Endothelial cell of umbilical vein (primary cell): ENCODE data around the gene RPL4. TPM values are rescaled to one million over a fixed set of nuclear protein-coding genes. Genes with fewer than 3 reads are reported as not detected.
"Not testable (repeated sequence)": the region's sequence is repeated elsewhere in the genome, so short reads cannot be mapped to it uniquely, and the experiment has no call there.

ENCODE experiments used
- BruUV-seq: library from RNA; stranded (reverse); fragments of 400-500 nt; replicated peaks from 2 replicates; lab custom pipeline; 2021; lab: Mats Ljungman, UMichigan
- CTCF ChIA-PET: fragments of 300-600, 350-600 bp; sonication (Branson Sonifier 250); formaldehyde crosslinking; loops from one replicate; lab custom pipeline; 2021; ENCODE audit warnings: antibody characterized with exemption, inconsistent platforms; lab: Charles Lee
- POLR2A ChIA-PET: fragments of 300-600, 350-600 bp; sonication (Branson Sonifier 250); formaldehyde crosslinking; loops from one replicate; lab custom pipeline; 2021; ENCODE audit warnings: antibody characterized with exemption, inconsistent platforms; lab: Charles Lee
- DNase-seq: peaks from one replicate; pipeline ENCODE4 v3.0.0-alpha.2; 2011; ENCODE audit warnings: low read depth, low spot score
- FAIRE-seq: peaks from 2 replicates; lab custom pipeline; 2011; peaks lifted over from hg19 to GRCh38; lab: Jason Lieb, UNC
- H2AFZ ChIP-seq: 2 replicates; pipeline ENCODE4 v1.6.0; 2012; ENCODE audit warnings: low read depth, low read length, control low read depth, inconsistent platforms
- H3K27ac ChIP-seq: 2 replicates; pipeline ENCODE4 v1.5.1; 2011; ENCODE audit warnings: low read depth, mild to moderate bottlenecking, control low read depth, low read length, moderate library complexity; ENCODE audit not compliant: insufficient read depth
- H3K27me3 ChIP-seq, 2 experiments: 2 replicates each; pipeline versions ENCODE4 v1.6.0 to v1.6.1; 2011; ENCODE audit warnings: low read length in 2 of 2, mixed read lengths in 1 of 2; ENCODE audit not compliant: control insufficient read depth in 2 of 2, insufficient read depth in 2 of 2
- H3K36me3 ChIP-seq, 2 experiments: 2 replicates in 1 of 2; 3 replicates in 1 of 2; pipeline ENCODE4 v1.5.1; 2011; ENCODE audit warnings: low read length in 2 of 2, mild to moderate bottlenecking in 1 of 2, moderate library complexity in 1 of 2; ENCODE audit not compliant: control insufficient read depth in 2 of 2, insufficient read depth in 2 of 2; ENCODE audit errors: extremely low read depth in 1 of 2
- H3K4me1 ChIP-seq: 3 replicates; pipeline ENCODE4 v1.5.1; 2011; ENCODE audit warnings: mild to moderate bottlenecking, low read length; ENCODE audit not compliant: control insufficient read depth, insufficient read depth; ENCODE audit errors: extremely low read depth
- H3K4me2 ChIP-seq: 2 replicates; pipeline ENCODE4 v1.6.1; 2011; ENCODE audit warnings: low read length, control low read depth, mixed read lengths; ENCODE audit not compliant: insufficient read depth
- H3K4me3 ChIP-seq, 3 experiments: fragments of 200-600 bp in 1 of 3; sonication (generic), shearing (Covaris generic) in 1 of 3; replicated peaks in 1 of 3; 2 replicates each; pipeline ENCODE4 v1.5.1; 2011 to 2016; ENCODE audit warnings: control low read depth in 3 of 3, low read length in 3 of 3, mild to moderate bottlenecking in 2 of 3, inconsistent platforms in 1 of 3, low read depth in 1 of 3, moderate library complexity in 1 of 3; ENCODE audit not compliant: insufficient read depth in 1 of 3
- H3K79me2 ChIP-seq: 2 replicates; pipeline ENCODE4 v1.6.0; 2012; ENCODE audit warnings: low read length, inconsistent platforms; ENCODE audit not compliant: control insufficient read depth, insufficient read depth
- H3K9ac ChIP-seq: replicated peaks from 2 replicates; pipeline ENCODE3; 2011; ENCODE audit warnings: low read length, control low read depth; ENCODE audit not compliant: insufficient read depth; ENCODE audit errors: extremely low read depth
- H3K9me1 ChIP-seq: replicated peaks from 3 replicates; pipeline ENCODE4 v1.6.0; 2011; ENCODE audit warnings: mild to moderate bottlenecking, low read length; ENCODE audit not compliant: control insufficient read depth, insufficient read depth; ENCODE audit errors: extremely low read depth
- H3K9me3 ChIP-seq: replicated peaks from 2 replicates; pipeline ENCODE4 v1.5.1; 2012; ENCODE audit warnings: low read length, inconsistent platforms; ENCODE audit not compliant: control insufficient read depth, insufficient read depth
- H4K20me1 ChIP-seq: replicated peaks from 2 replicates; pipeline ENCODE3; 2011; ENCODE audit warnings: mild to moderate bottlenecking, low read length; ENCODE audit not compliant: control insufficient read depth, insufficient read depth; ENCODE audit errors: extremely low read depth
- FOS ChIP-seq: IDR thresholded peaks from 2 replicates; pipeline ENCODE4 v1.6.1; 2011; ENCODE audit warnings: mild to moderate bottlenecking, low read length, moderate library complexity, borderline replicate concordance; ENCODE audit not compliant: insufficient read depth
- GATA2 ChIP-seq: IDR thresholded peaks from 2 replicates; pipeline ENCODE4 v1.7.0; 2011; ENCODE audit warnings: low read depth, mild to moderate bottlenecking, moderate library complexity, mixed read lengths, low read length; ENCODE audit not compliant: insufficient read length, insufficient read depth
- JUN ChIP-seq: IDR thresholded peaks from 2 replicates; pipeline ENCODE4 v1.6.1; 2011; ENCODE audit warnings: borderline replicate concordance, low read depth; ENCODE audit not compliant: insufficient read length, insufficient read depth
- MYC ChIP-seq: IDR thresholded peaks from one replicate; pipeline ENCODE4 v1.6.1; 2011; ENCODE audit warnings: mild to moderate bottlenecking, low read depth, low read length
- POLR2A ChIP-seq: IDR thresholded peaks from 2 replicates; pipeline ENCODE4 v1.6.1; 2012; ENCODE audit warnings: low read depth, mild to moderate bottlenecking, control low read depth, low read length
- POLR2AphosphoS5 ChIP-seq: IDR thresholded peaks from 2 replicates; pipeline ENCODE4 v1.6.1; 2012; ENCODE audit warnings: low read depth, mild to moderate bottlenecking, control low read depth, low read length, moderate library complexity; ENCODE audit not compliant: insufficient read depth
- dilution Hi-C: fragments of 300-500 bp; cut with MboI; formaldehyde crosslinking; loops from one replicate; pipeline ENCODE4 v1.15.0; 2019; ENCODE audit warnings: low sequenced_read_pairs; ENCODE audit not compliant: extremely low pct_ligation_motif_present
- intact Hi-C: fragments of 100-400 bp; cut with micrococcal nuclease; formaldehyde crosslinking; loops from one replicate; pipeline ENCODE4 v1.10.0; 2022
- polyA plus RNA-seq, 4 experiments: library from polyadenylated mRNA; depleted of rRNA in 3 of 4; stranded (reverse) in 3 of 4; unstranded in 1 of 4; fragments of >200 nt; gene quantifications; 2 replicates each; pipeline versions ENCODE4 v1.2.1 to v1.2.3, GENCODE V29; 2011 to 2012; ENCODE audit warnings: missing spikeins in 1 of 4
- total RNA-seq: library from RNA; stranded (reverse); gene quantifications from 2 replicates; pipeline ENCODE4 v1.2.3, GENCODE V29; 2021
- TF ChIP-seq, protein P1 (sequence below), 2 donors: IDR thresholded peaks; 1 replicate in 1 of 2; 2 replicates in 1 of 2; pipeline ENCODE4 v1.5.1; 2011; ENCODE audit warnings: low read length in 2 of 2, mild to moderate bottlenecking in 2 of 2, moderate library complexity in 2 of 2, control low read depth in 1 of 2, inconsistent platforms in 1 of 2, low read depth in 1 of 2; ENCODE audit not compliant: insufficient read depth in 1 of 2; ENCODE audit errors: extremely low read depth in 1 of 2

The RPL4 gene
- total and polyA plus RNA-seq, 2 donors (not counting 3 experiments of a cell fraction or from before 2014, with no cell fraction given): 2,598 to 3,530 TPM

DNA sequence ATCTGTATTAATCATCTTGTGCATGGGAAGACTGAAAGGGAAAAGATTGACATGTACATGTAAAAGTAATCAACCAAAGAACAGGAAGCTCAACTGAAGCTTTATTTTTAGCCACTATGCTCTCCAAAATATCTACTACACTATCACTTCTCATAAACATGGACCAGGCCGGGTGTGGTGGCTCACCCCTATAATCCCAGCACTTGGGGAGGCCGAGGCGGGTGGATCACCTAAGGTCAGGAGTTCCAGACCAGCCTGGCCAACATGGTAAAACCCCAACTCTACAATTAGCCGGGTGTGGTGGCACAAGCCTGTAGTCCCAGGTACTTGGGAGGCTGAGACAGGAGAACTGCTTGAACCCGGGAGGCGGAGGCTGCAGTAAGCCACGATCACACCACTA is 4.3 kb downstream of the RPL4 start:
- H3K27me3 ChIP-seq, H3K9me1 ChIP-seq, H3K4me3 ChIP-seq, H2AFZ ChIP-seq, CTCF ChIA-PET, POLR2A ChIA-PET, FAIRE-seq, H3K9me3 ChIP-seq, H4K20me1 ChIP-seq, DNase-seq, H3K9ac ChIP-seq, H3K27ac ChIP-seq, dilution Hi-C loops, H3K4me2 ChIP-seq, BruUV-seq: not testable (repeated sequence)
- Histone ChIP-seq H3K36me3 (peaks cover 32 to 37% of the 10 kb centered on the region in 2 experiments), H3K4me1 (peaks cover 29% of the 10 kb centered on the region), H3K79me2 (peaks cover 53% of the 10 kb centered on the region)
- intact Hi-C loops: loop anchor here (5.0 kb wide), 1 partner anchor 352 kb away; no protein-coding TSS in a partner anchor

- no TSS peak for BruUV-seq
- peak; percentile 59 for FAIRE-seq
- ChIA-PET CTCF (interaction anchor here (0.6 to 3.7 kb wide), 46 partner anchors 9 to 666 kb away, joined by 3 to 100 read pairs (median 4); partner anchors contain the start of genes DIS3L, LCTL, MAP2K1 and MEGF11), POLR2A (interaction anchor here (2.1 kb wide), 1 partner anchor 111 kb away, joined by 19 read pairs; the partner anchor contains the start of gene MAP2K1)
- intact Hi-C loops: loop anchor here (10.0 kb wide), 1 partner anchor 514 kb away; no protein-coding TSS in a partner anchor
- H3K4me3 ChIP-seq: no peak overlapping the region
- H3K4me1 ChIP-seq: peaks cover 29% of the 10 kb centered on the region
- no peak overlapping the region for H3K4me2 ChIP-seq
- peak overlapping the region; percentile 10 for H3K27ac ChIP-seq
- peaks cover 42% of the 10 kb centered on the region for H3K79me2 ChIP-seq
- H3K9ac ChIP-seq: no peak overlapping the region
- peak; percentile 54 for DNase-seq
- no peaks in the 10 kb centered on the region for H3K9me1 ChIP-seq
- H3K27me3 ChIP-seq: no peaks in the 10 kb centered on the region
- TF ChIP-seq POLR2AphosphoS5 (no peak), GATA2 (no peak), FOS (no peak), JUN (no peak), POLR2A (peak; percentile 52), MYC (no peak)
- TF ChIP-seq, protein P1, sequence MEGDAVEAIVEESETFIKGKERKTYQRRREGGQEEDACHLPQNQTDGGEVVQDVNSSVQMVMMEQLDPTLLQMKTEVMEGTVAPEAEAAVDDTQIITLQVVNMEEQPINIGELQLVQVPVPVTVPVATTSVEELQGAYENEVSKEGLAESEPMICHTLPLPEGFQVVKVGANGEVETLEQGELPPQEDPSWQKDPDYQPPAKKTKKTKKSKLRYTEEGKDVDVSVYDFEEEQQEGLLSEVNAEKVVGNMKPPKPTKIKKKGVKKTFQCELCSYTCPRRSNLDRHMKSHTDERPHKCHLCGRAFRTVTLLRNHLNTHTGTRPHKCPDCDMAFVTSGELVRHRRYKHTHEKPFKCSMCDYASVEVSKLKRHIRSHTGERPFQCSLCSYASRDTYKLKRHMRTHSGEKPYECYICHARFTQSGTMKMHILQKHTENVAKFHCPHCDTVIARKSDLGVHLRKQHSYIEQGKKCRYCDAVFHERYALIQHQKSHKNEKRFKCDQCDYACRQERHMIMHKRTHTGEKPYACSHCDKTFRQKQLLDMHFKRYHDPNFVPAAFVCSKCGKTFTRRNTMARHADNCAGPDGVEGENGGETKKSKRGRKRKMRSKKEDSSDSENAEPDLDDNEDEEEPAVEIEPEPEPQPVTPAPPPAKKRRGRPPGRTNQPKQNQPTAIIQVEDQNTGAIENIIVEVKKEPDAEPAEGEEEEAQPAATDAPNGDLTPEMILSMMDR (IDR thresholded peaks at IDR 0.05; ENCODE audit: extremely low read depth in 1 of 2, insufficient read depth in 1 of 2, low read depth in 1 of 2, low read length in 2 of 2): peak; percentile 12 to 18
- no peak overlapping the region for H2AFZ ChIP-seq
- no peaks in the 10 kb centered on the region for H3K9me3 ChIP-seq
- peaks cover 3% of the 10 kb centered on the region for H4K20me1 ChIP-seq
- H3K36me3 ChIP-seq: peaks cover 37 to 38% of the 10 kb centered on the region in 2 experiments
- dilution Hi-C loops: no loop called here
Measured at GRCh38 chr15:66498501-66499386, 5.9 kb downstream of the RPL4 start.
